Neural cell (in vitro differentiated cells): ENCODE results near the gene COQ2.

Source experiments
- EZH2 ChIP-seq: fragments of 200-600, 300-800 bp; shearing (Covaris generic), sonication (generic); IDR thresholded peaks from 2 replicates; pipeline ENCODE4 v1.6.1; 2014; ENCODE audit warnings: antibody characterized with exemption, low read length, borderline replicate concordance, mild to moderate bottlenecking; ENCODE audit not compliant: insufficient read depth, poor library complexity, severe bottlenecking
- MXI1 ChIP-seq: fragments of 450-650 bp; conservative IDR thresholded peaks from 2 replicates; pipeline ENCODE4 v1.6.1; 2014; ENCODE audit warnings: antibody characterized with exemption, mild to moderate bottlenecking; ENCODE audit not compliant: poor library complexity, severe bottlenecking
- TF ChIP-seq, protein P1 (sequence below): fragments of 450-650 bp; IDR thresholded peaks from 2 replicates; pipeline ENCODE4 v1.5.1; 2014; ENCODE audit warnings: antibody characterized with exemption, mild to moderate bottlenecking, moderate library complexity; ENCODE audit not compliant: poor library complexity, severe bottlenecking
- TF ChIP-seq, protein P2 (sequence below): IDR thresholded peaks from 2 replicates; pipeline ENCODE4 v1.6.1; 2012; ENCODE audit warnings: borderline replicate concordance

DNA sequence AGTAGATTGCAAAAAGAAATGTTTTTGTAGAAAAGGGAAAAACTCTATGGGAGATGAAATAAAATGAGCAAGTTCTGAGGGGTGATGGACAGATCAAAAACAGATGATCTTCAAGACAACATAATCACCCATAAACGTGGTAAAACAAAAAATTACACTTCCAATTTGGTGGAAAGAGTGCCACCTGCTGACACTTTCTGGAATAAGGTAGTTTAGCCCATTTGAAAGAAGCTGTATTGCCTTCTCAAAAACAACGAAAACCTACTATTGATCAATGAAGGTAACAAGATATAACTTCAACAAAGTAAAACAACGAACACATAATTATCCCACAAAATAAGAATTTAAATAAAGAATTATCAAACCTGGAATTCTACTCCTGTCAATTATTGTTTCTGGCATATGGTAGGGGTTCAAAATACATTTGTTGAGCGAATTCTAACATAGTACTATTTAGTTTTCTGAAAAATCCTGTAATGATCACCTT lies 2.5 kb downstream of the COQ2 start:
- TF ChIP-seq MXI1 (no peak), EZH2 (no peak)
- TF ChIP-seq, protein P1, sequence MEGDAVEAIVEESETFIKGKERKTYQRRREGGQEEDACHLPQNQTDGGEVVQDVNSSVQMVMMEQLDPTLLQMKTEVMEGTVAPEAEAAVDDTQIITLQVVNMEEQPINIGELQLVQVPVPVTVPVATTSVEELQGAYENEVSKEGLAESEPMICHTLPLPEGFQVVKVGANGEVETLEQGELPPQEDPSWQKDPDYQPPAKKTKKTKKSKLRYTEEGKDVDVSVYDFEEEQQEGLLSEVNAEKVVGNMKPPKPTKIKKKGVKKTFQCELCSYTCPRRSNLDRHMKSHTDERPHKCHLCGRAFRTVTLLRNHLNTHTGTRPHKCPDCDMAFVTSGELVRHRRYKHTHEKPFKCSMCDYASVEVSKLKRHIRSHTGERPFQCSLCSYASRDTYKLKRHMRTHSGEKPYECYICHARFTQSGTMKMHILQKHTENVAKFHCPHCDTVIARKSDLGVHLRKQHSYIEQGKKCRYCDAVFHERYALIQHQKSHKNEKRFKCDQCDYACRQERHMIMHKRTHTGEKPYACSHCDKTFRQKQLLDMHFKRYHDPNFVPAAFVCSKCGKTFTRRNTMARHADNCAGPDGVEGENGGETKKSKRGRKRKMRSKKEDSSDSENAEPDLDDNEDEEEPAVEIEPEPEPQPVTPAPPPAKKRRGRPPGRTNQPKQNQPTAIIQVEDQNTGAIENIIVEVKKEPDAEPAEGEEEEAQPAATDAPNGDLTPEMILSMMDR, result peak; percentile 79
- TF ChIP-seq, protein P2, sequence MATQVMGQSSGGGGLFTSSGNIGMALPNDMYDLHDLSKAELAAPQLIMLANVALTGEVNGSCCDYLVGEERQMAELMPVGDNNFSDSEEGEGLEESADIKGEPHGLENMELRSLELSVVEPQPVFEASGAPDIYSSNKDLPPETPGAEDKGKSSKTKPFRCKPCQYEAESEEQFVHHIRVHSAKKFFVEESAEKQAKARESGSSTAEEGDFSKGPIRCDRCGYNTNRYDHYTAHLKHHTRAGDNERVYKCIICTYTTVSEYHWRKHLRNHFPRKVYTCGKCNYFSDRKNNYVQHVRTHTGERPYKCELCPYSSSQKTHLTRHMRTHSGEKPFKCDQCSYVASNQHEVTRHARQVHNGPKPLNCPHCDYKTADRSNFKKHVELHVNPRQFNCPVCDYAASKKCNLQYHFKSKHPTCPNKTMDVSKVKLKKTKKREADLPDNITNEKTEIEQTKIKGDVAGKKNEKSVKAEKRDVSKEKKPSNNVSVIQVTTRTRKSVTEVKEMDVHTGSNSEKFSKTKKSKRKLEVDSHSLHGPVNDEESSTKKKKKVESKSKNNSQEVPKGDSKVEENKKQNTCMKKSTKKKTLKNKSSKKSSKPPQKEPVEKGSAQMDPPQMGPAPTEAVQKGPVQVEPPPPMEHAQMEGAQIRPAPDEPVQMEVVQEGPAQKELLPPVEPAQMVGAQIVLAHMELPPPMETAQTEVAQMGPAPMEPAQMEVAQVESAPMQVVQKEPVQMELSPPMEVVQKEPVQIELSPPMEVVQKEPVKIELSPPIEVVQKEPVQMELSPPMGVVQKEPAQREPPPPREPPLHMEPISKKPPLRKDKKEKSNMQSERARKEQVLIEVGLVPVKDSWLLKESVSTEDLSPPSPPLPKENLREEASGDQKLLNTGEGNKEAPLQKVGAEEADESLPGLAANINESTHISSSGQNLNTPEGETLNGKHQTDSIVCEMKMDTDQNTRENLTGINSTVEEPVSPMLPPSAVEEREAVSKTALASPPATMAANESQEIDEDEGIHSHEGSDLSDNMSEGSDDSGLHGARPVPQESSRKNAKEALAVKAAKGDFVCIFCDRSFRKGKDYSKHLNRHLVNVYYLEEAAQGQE, result no peak
